HG03064 (cell line): ENCODE results near the gene PKNOX2.

Source experiments
- ATAC-seq: cut with Tn5 transposase; IDR thresholded peaks from one replicate; pipeline ENCODE4 v1.9.1; 2021; ENCODE audit warnings: low read depth; ENCODE audit not compliant: unreplicated experiment

The PKNOX2 gene

DNA sequence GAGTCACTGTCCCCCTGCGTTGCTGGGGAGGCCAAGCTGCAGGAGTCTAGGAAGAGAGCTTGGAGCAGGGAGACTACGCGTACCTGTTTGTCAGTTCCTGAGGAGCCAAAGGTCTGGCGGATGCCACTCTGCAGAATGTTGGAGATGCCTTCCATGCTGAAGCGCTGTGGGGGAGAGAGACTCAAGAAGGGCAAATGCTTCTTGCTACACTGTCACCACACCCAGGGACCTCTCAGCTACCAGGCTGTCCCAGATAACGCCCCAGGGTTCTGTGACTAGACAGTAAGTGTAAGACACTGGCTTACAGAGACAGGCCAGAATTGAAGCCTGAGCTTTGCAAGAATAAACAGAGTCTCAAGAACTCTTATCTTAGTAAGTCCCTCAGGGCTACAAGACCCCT, 289.5 kb downstream of the PKNOX2 start:
- ATAC-seq, result no peak

DNA sequence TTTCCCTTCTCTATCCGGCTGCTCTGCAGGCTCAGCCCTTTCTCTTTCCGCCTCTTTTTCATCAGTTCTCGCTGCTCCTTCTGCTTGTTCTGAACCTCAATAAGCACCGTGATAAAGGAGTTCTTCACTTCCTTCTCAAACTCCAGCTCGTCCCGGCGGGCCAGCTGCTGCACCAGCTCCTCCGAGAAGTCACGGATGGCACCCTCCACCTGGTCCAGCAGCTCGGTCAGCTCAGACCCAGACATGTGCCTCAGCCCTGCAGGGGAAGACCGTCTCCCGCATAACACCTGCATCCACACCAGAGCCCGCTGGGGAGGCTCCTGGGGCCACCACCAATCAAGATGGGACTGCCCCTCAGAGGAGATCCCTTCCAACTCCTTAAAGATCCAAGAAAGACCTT, 291.3 kb downstream of the PKNOX2 start:
- ATAC-seq, result no peak

DNA sequence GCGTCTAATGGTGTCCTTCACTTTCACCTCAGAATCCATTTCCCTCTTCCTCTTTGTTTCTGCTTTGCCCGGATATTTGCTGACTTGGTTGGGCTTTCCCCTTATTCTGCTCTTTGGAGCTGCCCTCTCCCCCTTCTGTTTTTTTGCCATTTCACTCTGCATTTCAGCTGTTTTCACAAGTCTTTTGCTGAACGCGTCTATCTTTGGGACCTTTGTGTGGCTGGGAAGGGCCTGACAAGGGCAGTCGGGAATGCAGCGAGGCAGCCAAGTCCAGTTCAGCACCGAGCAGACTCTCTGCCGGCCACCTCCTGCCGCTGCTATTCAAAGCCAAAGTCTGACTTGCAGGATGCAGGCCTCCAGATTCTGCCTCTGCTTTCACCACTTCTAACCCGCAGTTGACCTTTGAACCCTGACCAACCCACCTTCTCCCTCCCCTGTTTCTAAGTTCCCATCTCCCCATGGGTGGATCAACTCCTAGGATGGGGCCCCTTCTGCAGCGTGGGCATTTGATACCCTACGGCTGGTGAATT, 293.3 kb downstream of the PKNOX2 start:
- ATAC-seq, result no peak

DNA sequence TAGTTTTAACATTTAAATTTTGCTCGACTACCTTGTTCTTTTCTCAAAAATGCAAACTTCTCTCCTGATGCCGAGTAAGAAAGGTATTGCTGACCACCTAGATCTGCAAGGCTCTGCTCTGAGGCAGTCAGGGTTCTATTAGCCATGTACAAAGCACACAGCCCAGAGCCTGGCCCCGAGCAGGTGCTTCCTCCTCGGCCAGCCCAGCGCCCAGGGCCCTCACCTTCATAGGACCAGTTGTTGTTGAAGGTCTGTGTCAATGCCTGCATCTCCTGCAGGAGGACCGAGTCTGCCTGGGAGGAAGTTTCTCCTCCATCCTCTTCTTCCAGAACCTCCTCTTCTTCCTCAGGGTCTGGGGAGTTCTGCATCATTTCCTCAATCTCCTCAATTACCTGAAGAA, 295.7 kb downstream of the PKNOX2 start:
- ATAC-seq, result no peak

DNA sequence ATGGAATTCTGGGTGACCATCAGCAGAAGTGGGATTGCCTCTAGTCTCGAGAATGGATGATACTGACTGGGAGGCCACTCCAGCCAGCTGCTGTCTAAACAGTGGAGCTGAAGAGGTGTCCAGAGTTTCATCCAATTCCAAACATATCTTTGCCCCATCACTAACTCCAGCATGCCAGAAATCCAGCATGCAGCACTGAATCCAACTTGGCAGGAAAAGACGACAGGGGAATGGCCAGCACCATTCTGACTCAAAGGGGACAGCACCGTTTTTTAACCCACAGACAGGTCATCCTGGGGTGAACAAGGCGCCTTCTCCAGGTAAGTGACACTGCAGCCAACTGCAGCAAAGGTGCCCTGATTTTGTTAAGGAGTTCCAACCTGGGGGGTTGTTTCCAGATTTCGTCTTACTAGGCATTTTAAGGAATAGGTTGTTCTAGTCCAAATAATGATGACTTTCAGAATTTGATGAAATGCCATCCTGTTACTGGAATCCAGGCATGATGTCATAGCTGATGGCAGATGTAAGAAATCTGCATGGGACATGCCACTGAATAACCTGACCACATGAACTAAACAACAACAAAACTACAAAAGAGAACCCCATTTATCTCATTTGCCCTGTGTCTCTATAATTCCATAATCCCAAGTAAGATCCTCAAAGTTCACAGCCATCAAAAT, 299.2 kb downstream of the PKNOX2 start:
- no peak for ATAC-seq

DNA sequence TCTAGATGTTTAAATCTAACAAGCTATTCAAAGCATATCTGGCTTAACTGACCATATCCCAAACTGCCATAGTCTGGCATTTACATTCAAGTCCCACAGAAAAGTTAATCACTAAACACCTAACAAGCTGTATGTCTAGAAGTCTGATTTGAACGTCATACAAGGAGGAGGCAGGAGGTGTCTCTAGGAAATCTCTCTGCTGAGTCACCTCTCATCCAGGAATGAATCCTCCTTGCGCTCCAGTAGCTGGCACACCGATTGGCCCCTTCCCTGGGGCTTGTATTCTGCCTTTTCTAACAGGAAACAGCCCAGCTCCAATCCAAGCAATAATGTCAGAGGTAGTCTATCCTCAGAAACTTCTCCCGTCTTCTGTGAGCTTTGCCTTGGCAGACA, 299.7 kb downstream of the PKNOX2 start:
- ATAC-seq, result no peak

DNA sequence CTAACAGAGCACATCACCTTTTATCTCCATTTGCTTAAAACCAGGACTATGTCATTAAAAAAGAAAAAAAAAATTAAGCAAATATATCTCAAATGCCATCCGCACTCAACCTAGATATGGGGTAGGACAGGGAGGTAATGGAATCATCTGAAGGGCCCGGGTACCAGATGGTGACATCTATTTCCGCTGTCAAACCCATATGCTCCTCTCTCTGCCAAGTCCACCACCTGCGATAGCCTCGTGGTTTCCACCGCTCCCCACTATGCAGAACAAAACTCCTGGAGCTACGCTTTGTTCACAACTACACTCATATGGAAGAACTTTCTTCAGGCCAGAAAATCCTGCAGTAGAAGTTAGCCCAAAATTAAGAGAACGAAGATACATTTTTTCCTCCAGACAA, 300.1 kb downstream of the PKNOX2 start:
- no peak for ATAC-seq

DNA sequence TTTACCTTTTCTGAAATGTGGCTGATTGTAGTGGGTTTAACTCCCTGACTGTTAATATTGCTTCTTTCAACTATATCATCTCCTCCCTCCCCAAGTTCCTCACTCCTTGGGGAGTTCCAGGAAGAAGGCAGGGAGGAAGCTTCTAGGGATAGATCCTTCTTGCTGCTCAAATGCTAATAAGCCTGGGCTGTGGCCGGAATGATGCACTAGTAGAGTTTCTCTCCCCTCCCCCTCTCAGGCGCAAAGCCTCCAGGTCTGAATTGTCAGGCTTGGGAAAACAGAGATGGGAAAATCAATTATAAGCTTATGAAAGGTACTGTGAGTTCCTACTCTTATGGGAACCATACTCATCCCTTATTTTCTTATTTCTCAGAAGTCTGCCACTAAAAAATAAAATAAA, 300.7 kb downstream of the PKNOX2 start:
- ATAC-seq, result no peak

DNA sequence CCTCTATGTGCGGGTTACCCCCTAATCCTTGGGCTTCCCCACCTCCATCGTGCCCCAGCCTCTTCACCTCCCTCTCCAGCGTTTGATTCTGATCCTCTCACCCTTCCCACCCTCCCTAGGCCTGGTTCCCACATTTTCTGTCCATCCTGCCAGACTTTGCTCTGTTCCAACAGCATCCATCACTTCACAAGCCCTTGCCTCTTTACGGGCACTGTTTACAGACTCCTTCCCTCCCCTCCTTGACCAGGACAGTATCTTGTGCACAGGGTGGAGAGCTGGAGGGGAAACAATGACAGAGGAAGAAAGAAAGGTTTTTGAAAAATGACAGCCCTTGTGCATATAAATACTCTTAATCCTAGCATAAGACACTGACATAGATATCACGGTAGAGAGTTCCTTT, 301.1 kb downstream of the PKNOX2 start:
- ATAC-seq, result no peak

DNA sequence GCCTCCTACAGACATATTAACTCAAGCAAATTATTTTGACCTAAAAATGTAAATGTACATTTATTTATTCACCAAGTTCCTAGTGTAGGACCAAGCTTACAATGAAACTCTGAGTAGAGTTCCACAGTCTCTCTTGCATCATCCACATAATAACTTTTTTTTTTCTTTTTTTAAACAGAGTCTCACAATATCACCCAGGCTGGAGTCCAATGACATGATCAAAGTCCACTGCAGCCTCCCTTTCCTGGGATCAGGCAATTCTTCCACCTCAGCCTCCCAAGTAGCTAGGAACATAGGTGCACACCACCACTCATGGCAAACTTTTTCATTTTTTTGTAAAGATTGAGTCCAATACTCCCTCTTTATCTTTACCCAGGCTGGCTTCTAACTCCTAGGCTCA, 303.5 kb downstream of the PKNOX2 start:
- ATAC-seq, result no peak

DNA sequence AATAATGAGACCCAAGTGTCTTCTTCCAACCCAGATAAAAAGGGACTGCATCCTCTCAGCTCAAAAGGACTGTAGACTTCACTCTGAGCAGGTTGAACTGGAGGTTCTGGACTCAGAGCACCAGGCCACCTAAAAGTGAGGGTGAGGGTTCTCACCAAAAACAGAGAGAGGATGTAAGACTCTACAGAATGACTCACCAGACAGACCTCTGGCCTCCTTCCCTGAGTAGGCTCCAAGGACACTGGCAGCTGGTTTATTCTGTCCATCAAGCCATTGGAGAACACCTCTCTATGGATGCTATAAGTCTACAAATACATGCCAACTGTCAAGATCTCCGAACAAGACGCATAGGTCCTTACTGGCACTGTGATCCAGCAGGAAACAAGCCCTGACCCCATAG, 304.3 kb downstream of the PKNOX2 start:
- no peak for ATAC-seq

DNA sequence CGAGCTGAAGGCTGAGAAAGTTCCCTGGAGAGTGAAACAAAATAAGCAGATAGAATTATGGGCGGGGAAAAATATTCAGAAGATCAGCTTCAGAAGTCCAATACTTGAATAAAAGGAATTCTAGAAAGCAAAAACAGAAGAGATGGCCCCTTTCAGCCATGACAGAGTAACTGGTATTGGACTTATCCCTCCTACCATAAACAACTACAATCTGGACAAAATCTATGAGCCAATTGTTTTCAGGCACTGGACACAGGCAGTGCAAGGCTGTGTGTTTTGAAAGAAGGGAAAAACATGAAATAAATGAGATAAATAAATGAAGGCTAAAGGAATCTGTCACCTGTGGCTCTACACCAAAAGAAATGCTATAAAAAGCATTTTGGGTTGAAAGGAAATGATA, 305.8 kb downstream of the PKNOX2 start:
- no peak for ATAC-seq

DNA sequence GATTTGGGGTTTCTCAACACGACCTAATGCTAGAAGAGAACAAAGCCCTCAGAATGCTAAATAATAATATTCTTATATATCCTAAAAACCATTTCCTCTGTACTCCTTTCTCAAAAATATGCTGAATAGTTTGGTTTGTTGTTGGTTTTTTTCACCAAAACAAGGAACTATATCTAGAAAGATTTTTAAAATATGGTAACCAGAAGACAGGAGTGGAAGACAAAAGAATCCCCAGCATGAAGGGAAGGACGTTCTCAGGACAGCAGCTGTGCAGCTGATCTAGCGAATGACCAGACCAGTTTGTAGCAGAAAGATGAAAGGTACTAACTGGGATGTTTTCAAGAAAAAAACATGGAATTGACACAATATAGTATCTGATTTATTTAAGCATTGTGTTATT, 312.2 kb downstream of the PKNOX2 start:
- ATAC-seq, result no peak

DNA sequence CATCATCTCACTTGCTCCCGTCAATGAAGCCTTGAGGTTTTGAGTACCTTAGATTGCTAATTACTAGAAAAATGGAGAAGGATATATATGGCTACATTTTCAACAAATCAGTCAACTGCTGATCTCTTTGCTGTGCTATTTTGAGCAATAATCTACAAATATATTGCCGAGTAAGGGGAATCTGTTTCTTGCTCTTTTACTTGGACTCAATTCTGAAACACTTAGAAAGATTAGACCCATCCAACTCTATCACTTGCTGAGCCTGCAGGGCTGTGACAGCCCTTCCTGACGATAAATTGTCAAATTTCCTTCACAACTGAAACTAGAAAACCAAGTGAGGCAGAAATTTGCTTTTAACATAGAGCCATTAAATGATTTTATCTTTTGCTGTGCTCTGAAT, 314.6 kb downstream of the PKNOX2 start:
- ATAC-seq, result no peak

DNA sequence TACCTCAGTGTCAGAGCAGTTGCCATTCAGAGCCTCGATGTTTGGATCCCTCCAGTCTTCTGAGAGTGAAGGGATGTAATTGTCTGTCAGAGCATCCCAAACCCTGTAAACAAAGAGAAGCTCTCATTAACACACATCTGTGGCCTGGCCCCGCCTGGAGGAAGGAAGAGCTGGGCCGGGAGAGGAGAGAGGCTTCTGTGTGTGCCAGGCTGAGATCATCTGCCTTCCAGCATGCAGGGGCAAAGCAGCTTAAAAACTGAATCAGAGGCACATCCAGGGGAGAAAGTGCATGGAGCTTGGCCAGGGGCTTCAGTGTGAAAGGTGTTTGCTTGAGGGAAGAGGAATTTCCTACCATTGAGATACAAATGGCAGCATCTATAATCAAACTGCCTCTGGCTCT, 317.0 kb downstream of the PKNOX2 start:
- ATAC-seq, result no peak
